Fibroblast of skin of scalp (primary cell): ENCODE data around the gene PTGR2.
A peak's percentile ranks its signal among the peaks of the same experiment; 100 is the strongest.
"Not testable (repeated sequence)": the region's sequence is repeated elsewhere in the genome, so short reads cannot be mapped to it uniquely, and the experiment has no call there.

ENCODE experiments used
- DNase-seq: peaks from one replicate; pipeline ENCODE4 v3.0.0-alpha.2; 2013

Gene PTGR2

DNA sequence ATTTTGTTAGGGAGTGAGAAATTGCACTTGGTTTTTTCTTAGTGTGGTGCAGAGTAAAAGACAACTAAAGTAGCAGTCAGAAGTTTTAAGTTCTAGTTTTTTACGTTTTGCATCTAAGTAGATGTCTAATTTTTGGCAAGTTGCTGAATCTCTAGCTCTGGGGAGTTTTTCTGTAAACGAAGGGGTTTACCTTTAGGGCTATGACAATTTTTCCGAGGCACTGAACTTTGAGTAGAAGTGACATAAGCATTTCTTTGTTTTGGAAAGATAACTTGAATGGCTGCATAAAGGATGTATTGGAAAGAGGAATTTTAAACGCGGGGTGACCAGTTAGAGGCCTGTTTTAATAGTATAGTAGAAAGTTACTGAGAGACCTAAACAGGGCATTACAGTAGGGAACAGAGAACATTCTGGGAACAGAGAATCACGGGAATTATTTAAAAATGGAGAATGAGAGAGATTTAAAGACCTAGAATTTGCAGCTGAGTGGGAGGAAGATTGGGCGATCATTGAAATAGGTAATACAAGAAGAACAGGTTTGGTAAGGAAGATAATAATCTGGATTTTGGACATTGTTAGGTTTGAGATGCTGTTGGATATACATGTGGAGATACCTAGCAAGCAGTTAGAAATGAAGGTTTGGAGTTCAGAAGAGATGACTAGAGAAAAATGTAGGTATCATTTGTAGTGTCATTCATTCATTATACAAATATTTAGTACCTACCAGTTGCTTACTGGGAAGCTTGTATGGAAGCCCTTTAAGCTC, 36.2 kb downstream of the PTGR2 start:
- no peak for DNase-seq

DNA sequence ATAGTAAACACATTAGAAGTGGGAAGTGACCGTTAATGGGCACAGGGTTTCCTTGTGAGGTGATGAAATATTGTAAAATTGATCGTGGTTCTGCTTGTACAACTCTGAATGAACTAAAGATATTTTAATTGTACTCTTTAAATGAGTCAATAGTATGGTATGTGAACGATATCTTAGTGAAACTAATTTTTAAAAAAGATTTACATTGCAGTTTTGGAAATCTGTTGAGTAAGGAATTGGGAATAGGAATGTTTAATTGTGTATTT, 36.8 kb downstream of the PTGR2 start:
- DNase-seq, result peak; percentile 18

GRCh38 chr14:73888971-73889370, 37.3 kb downstream of the PTGR2 start:
- no peak for DNase-seq

DNA sequence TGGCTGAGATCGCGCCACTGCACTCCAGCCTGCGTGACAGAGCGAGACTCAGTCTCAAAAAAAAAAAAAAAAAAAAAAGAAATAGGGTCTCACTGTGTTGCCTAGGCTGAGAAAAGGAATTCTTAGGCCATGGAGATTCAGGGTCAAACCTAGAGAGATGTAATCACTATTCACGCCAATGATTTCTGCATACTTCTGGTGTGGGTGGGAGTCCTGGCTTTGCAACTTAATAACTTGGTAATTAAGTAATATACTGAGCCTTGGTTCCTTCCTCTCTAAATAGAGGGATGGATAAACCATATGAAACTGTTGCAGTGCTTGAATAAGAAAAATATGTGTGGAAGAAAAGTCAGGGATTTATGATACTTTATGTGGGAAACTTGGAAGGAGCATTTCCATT, 37.7 kb downstream of the PTGR2 start:
- no peak for DNase-seq

DNA sequence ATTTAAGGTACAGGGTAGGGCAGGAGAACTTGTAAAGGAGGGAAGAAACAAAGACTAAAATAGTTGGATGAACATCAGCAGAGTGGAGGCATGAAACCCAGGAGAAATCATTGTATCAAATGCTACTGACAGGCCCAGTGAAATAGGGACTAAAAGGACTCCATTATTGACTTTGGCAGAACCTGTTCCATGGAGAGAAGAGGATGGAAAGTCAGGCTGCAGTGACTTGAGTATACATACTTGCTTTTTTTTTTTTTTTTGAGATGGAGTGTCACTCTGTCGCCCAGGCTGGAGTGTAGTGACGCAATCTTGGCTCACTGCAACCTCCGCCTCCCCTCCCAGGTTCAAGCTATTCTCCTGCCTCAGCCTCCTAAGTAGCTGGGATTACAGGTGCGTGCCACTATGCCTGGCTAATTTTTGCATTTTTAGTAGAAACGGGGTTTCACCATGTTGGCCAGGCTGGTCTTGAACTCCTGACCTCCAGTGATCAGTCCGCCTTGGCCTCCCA, 42.6 kb downstream of the PTGR2 start:
- DNase-seq, result not testable (repeated sequence)

- DNase-seq, result no peak
Observed at GRCh38 chr14:73895939-73896338, 44.3 kb downstream of the PTGR2 start.

DNA sequence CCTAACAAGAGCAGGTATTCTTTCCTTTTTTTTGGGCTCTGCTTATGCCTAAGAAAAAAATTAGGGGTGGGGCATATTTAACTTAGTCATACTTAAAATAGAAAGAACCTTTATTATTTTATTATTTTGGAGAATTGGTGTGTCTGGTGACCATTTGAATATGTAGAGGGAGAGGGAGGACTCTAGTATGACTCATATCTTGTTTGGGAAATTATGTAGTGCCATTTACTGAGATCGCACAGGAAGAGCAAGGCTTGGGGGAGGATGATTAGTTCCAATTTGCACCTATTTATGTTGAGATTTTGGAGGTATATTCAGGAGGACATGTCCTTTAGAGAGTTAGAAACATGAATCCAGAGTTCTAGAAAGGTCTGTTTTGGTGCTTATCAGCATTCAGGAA, 44.9 kb downstream of the PTGR2 start:
- no peak for DNase-seq

DNA sequence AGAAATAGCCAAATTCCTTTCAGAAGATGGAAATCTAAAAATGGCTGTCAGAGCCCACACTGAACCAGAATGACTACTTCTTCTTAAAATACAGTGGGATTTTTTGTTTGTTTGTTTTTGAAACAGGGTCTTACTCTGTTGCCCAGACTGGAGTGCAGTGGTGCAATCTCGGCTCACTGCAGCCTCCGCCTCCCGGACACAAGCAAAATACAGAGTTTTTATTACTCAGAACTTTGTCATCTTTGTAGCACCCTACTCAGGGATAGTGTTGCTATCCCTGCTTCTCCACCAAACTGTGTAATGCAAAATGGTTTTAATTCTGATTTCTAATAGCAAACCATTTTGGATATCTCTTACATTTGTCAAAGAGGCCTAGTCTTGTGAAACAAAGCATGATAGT, 51.4 kb downstream of the PTGR2 start:
- no peak for DNase-seq

- DNase-seq, result no peak
Observed at GRCh38 chr14:73909681-73910080, 58.0 kb downstream of the PTGR2 start.

DNA sequence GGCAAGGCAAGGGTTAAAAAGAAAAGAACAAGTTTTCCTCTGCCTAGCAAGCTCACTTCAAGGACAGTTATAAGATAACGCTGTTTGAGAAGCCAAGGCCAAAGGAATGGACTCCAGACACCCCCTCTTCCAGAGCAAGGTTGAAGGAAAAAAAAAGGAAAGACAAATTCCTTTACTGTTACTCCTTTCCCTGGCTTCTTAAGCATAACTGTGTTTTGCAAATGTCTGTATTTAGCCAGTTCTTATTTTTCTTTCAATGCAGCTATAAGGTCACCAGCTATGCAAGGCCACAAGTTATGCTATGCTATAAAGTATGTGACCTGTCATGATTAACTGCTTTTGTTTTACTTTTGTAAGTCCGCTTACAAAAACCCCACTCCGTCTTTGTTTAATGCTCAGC, 61.6 kb downstream of the PTGR2 start:
- DNase-seq, result peak; percentile 4

DNA sequence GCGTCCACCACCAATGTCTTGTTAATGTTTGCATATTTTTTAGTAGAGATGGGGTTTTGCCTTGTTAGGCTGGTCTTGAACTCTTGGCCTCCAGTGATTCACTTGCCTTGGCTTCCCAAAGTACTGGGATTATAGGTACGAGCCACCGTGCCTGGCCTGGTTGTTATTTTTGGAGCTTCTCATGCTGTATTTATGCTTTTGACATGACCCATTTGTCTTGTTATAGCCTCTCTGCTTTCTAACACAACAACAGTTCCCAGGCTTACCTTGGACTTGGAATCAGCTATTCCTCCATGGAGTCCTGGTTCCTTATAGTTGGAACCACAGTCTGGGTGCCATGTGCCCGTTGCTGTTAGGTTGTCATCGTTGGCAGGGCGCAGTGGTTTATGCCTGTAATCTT, 64.7 kb downstream of the PTGR2 start:
- no peak for DNase-seq

DNA sequence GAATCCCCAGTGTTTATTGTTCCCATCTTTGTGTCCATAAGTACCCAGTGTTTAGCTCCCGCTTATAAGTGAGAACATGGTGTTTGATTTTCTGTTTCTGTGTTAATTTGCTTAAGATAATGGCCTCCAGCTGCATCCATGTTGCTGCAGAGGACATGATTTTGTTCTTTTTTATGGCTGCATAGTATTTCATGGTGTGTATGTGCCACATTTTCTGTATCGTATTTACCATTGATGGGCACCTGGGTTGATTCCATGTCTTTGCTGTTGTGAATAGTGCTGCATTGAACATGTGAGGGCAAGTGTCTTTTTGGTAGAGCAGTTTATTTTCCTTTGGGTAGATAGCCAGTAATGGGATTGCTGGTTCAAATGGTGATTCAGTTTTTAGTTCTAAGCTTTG, 67.8 kb downstream of the PTGR2 start:
- not testable (repeated sequence) for DNase-seq

DNA sequence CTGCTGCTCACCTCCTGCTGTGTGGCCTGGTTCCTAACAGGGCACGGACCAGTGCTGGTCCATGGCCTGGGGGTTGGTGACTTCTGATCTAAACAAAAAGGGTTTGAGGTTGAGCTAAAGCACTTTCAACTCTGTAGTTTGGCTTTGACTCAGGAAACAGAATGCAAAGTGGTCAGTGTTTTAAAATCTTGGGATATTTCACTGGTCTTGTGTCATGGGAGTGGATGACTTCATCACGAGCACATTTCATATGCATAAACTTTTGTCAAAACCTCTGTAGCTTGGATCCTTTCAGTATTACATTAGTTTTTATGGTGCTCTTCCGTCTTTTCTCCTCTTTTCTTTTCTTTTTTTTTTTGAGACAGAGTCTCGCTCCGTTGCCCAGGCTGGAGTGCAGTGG, 72.7 kb downstream of the PTGR2 start:
- DNase-seq, result no peak
